ENCODE measurements around the gene TNRC6C.
A peak's percentile ranks its signal among the peaks of the same experiment; 100 is the strongest.

TNRC6C gene

GRCh38 chr17:77957857-77958715, at the start of gene TNRC6C:
TNRC6C (plus strand) TSS chr17:77958703; CDS start chr17:78004207, 45,504 bp downstream.
- DNase-seq (ENCODE audit: low read depth, low spot score): peak; percentile 100

- no peak for DNase-seq (ENCODE audit: low read depth, low spot score)
Observed at GRCh38 chr17:77909236-77909635, 49.3 kb upstream of the TNRC6C start.

GRCh38 chr17:77909816-77910215, 48.7 kb upstream of the TNRC6C start:
- no peak for DNase-seq (ENCODE audit: low read depth, low spot score)

GRCh38 chr17:77914385-77915254, 43.9 kb upstream of the TNRC6C start:
- peak; percentile 42 for DNase-seq (ENCODE audit: low read depth, low spot score)

GRCh38 chr17:77915594-77916021, 42.9 kb upstream of the TNRC6C start:
- DNase-seq (ENCODE audit: low read depth, low spot score): no peak

GRCh38 chr17:77916264-77916663, 42.2 kb upstream of the TNRC6C start:
- no peak for DNase-seq (ENCODE audit: low read depth, low spot score)

- DNase-seq (ENCODE audit: low read depth, low spot score): no peak
Observed at GRCh38 chr17:77916703-77917481, 41.6 kb upstream of the TNRC6C start.

GRCh38 chr17:77919276-77919675, 39.2 kb upstream of the TNRC6C start:
- no peak for DNase-seq (ENCODE audit: low read depth, low spot score)

- DNase-seq (ENCODE audit: low read depth, low spot score): no peak
Observed at GRCh38 chr17:77923135-77923534, 35.4 kb upstream of the TNRC6C start.

GRCh38 chr17:77923776-77924513, 34.6 kb upstream of the TNRC6C start:
- no peak for DNase-seq (ENCODE audit: low read depth, low spot score)

GRCh38 chr17:77924757-77925336, 33.7 kb upstream of the TNRC6C start:
- DNase-seq (ENCODE audit: low read depth, low spot score): peak; percentile 90

GRCh38 chr17:77925831-77926543, 32.5 kb upstream of the TNRC6C start:
- DNase-seq (ENCODE audit: low read depth, low spot score): no peak

- DNase-seq (ENCODE audit: low read depth, low spot score): no peak
Observed at GRCh38 chr17:77926981-77927380, 31.5 kb upstream of the TNRC6C start.

GRCh38 chr17:77927777-77928518, 30.6 kb upstream of the TNRC6C start:
- DNase-seq (ENCODE audit: low read depth, low spot score): no peak

GRCh38 chr17:77928519-77929179, 29.9 kb upstream of the TNRC6C start:
- DNase-seq (ENCODE audit: low read depth, low spot score): no peak

GRCh38 chr17:77929180-77929564, 29.3 kb upstream of the TNRC6C start:
- DNase-seq (ENCODE audit: low read depth, low spot score): no peak

- no peak for DNase-seq (ENCODE audit: low read depth, low spot score)
Observed at GRCh38 chr17:77929871-77930436, 28.5 kb upstream of the TNRC6C start.
